Osteoblast (primary cell): ENCODE measurements around the gene LETM1. TPM values are rescaled to one million over a fixed set of nuclear protein-coding genes. Genes with fewer than 3 reads are reported as not detected.

Experiments used
- DNase-seq: peaks from one replicate; pipeline ENCODE4 v3.0.0; 2011; ENCODE audit warnings: low spot score, mixed read lengths; ENCODE audit not compliant: insufficient read length; ENCODE audit errors: missing footprints
- H2AFZ ChIP-seq: 2 replicates; pipeline ENCODE4 v1.6.0; 2011; ENCODE audit warnings: mild to moderate bottlenecking, low read length
- H3K27ac ChIP-seq: 2 replicates; pipeline ENCODE4 v1.5.1; 2011; ENCODE audit warnings: mild to moderate bottlenecking, low read depth, low read length, moderate library complexity
- H3K27me3 ChIP-seq: 2 replicates; pipeline ENCODE4 v1.6.0; 2012; ENCODE audit warnings: mild to moderate bottlenecking, control low read depth, inconsistent platforms, low read length, moderate library complexity; ENCODE audit not compliant: insufficient read depth
- H3K36me3 ChIP-seq: 2 replicates; pipeline ENCODE4 v1.5.1; 2011; ENCODE audit warnings: mild to moderate bottlenecking, low read length, control low read depth, moderate library complexity; ENCODE audit not compliant: insufficient read depth
- H3K4me1 ChIP-seq: 2 replicates; pipeline ENCODE4 v1.5.1; 2011; ENCODE audit warnings: mild to moderate bottlenecking, low read length, control low read depth, moderate library complexity; ENCODE audit not compliant: insufficient read depth
- H3K4me2 ChIP-seq: 2 replicates; pipeline ENCODE4 v1.6.0; 2011; ENCODE audit warnings: mild to moderate bottlenecking, low read length; ENCODE audit not compliant: insufficient read depth
- H3K4me3 ChIP-seq: fragments of 200-600 bp; sonication (generic); 3 replicates; pipeline ENCODE4 v1.5.1; 2012; ENCODE audit warnings: mild to moderate bottlenecking, low read length, inconsistent platforms; ENCODE audit not compliant: insufficient read depth
- H3K79me2 ChIP-seq: 2 replicates; pipeline ENCODE4 v1.6.0; 2012; ENCODE audit warnings: mild to moderate bottlenecking, low read length, control low read depth, inconsistent platforms; ENCODE audit not compliant: insufficient read depth
- H3K9me3 ChIP-seq: 2 replicates; pipeline ENCODE4 v1.5.1; 2011; ENCODE audit warnings: low read depth, low read length, control low read depth
- H4K20me1 ChIP-seq: 2 replicates; pipeline ENCODE4 v1.6.0; 2012; ENCODE audit warnings: mild to moderate bottlenecking, low read length, control low read depth; ENCODE audit not compliant: insufficient read depth
- total RNA-seq: library from RNA; depleted of rRNA; stranded (reverse); fragments of >200 nt; gene quantifications from 2 replicates; pipeline ENCODE4 v1.2.3, GENCODE V29; 2012
- TF ChIP-seq, protein P1 (sequence below): IDR thresholded peaks from 2 replicates; pipeline ENCODE4 v1.5.1; 2011; ENCODE audit warnings: mild to moderate bottlenecking, low read depth, low read length, moderate library complexity; ENCODE audit errors: extremely low read depth

The LETM1 gene
- total RNA-seq, 1 donor, result 75.3 TPM

DNA sequence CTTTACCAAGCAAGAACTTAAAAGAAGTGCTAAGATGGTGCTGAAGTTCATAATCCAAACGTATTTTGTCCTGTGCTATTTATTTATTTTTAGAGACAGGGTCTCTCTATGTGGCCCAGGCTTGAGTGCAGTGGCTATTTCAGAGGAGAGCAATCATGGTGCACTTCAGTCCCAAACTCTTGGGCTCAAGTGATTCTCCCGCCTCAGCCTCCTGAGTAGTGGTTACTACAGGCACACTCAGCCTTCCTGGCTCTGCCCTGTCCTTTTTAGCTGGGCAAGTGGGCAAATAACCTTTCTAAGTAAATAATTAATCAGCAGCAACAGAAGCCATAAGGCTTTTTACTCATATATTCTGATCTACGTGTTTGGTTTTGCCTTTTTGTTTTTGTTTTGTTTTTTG lies 17.8 kb upstream of the LETM1 start:
- Histone ChIP-seq H4K20me1 (no peaks in the 10 kb centered on the region), H3K9me3 (no peaks in the 10 kb centered on the region), H3K27ac (peak overlapping the region; percentile 57), H3K27me3 (no peaks in the 10 kb centered on the region), H3K4me1 (peaks cover 36% of the 10 kb centered on the region), H3K4me3 (no peak overlapping the region), H2AFZ (no peak overlapping the region), H3K79me2 (peaks cover 67% of the 10 kb centered on the region), H3K4me2 (peak overlapping the region; percentile 86), H3K36me3 (no peaks in the 10 kb centered on the region)
- TF ChIP-seq, protein P1, sequence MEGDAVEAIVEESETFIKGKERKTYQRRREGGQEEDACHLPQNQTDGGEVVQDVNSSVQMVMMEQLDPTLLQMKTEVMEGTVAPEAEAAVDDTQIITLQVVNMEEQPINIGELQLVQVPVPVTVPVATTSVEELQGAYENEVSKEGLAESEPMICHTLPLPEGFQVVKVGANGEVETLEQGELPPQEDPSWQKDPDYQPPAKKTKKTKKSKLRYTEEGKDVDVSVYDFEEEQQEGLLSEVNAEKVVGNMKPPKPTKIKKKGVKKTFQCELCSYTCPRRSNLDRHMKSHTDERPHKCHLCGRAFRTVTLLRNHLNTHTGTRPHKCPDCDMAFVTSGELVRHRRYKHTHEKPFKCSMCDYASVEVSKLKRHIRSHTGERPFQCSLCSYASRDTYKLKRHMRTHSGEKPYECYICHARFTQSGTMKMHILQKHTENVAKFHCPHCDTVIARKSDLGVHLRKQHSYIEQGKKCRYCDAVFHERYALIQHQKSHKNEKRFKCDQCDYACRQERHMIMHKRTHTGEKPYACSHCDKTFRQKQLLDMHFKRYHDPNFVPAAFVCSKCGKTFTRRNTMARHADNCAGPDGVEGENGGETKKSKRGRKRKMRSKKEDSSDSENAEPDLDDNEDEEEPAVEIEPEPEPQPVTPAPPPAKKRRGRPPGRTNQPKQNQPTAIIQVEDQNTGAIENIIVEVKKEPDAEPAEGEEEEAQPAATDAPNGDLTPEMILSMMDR, result no peak
- DNase-seq, result peak; percentile 30

DNA sequence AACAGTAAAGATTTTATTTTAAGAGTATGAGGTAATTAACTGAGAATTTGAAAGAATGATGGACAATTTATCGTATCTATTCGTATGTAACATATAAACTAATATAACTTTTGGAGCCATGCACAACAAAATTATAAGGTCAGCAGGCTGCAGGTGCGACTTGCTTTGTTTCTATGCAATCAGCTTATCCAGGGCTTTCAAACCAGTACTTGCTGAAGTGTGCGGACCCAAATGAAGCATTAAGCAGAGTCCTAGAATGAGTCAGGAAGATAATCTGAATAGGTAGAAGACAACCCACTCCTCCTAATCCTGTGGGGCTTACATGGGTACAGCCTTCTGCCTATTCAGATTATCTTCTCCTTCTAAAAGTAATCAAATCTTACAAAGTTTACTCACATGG lies 17.3 kb upstream of the LETM1 start:
- Histone ChIP-seq H2AFZ (no peak overlapping the region), H4K20me1 (no peaks in the 10 kb centered on the region), H3K4me1 (peaks cover 32% of the 10 kb centered on the region), H3K27me3 (no peaks in the 10 kb centered on the region), H3K4me2 (peak overlapping the region; percentile 86), H3K36me3 (no peaks in the 10 kb centered on the region), H3K27ac (peak overlapping the region; percentile 57), H3K79me2 (peaks cover 62% of the 10 kb centered on the region), H3K9me3 (no peaks in the 10 kb centered on the region), H3K4me3 (peak overlapping the region; percentile 85)
- peak; percentile 77 for DNase-seq
- TF ChIP-seq, protein P1, result no peak

- Histone ChIP-seq H3K4me1 (peaks cover 30% of the 10 kb centered on the region), H3K4me3 (peak overlapping the region; percentile 85), H3K79me2 (peaks cover 59% of the 10 kb centered on the region), H4K20me1 (no peaks in the 10 kb centered on the region), H3K4me2 (peak overlapping the region; percentile 86), H3K9me3 (no peaks in the 10 kb centered on the region), H2AFZ (no peak overlapping the region), H3K27ac (peak overlapping the region; percentile 57), H3K27me3 (no peaks in the 10 kb centered on the region), H3K36me3 (no peaks in the 10 kb centered on the region)
- peak; percentile 90 for DNase-seq
- TF ChIP-seq, protein P1, result no peak
Observed at GRCh38 chr4:1872870-1873269, 16.9 kb upstream of the LETM1 start.

DNA sequence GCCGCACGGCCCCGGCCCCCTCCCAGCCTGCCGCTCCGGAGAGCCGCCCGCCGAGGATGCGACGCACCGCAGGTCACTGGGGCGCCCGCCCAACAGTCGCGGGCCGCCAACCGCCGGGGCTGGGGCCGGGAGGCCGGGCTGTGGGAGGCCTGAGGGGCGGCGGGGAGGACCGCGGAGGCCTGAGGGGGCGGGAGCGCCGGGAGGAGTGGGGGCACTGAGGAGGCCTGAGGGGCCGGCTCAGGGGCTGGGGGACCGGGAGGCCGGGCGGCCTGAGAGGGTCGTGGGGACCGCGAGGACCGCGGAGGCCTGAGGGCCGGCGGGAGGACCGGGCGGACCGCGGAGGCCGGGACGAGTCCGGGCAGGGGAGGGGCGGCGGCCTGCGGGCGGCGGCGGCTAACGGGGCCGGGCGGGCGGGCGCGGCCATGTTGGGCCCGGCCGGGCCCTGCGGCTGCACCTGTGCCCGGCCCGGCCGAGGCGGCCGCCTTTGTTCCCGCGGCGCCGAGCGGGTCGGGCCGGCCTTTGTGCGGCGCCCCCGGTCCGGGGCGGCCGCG lies 15.6 kb upstream of the LETM1 start:
- Histone ChIP-seq H3K4me2 (no peak overlapping the region), H3K27ac (peak overlapping the region; percentile 57), H4K20me1 (no peaks in the 10 kb centered on the region), H3K79me2 (peaks cover 46% of the 10 kb centered on the region), H3K36me3 (no peaks in the 10 kb centered on the region), H3K4me1 (peaks cover 27% of the 10 kb centered on the region), H3K4me3 (peak overlapping the region; percentile 85), H2AFZ (no peak overlapping the region), H3K9me3 (no peaks in the 10 kb centered on the region), H3K27me3 (peaks cover 4% of the 10 kb centered on the region)
- TF ChIP-seq, protein P1, result no peak
- DNase-seq, result peak; percentile 93
